Hepatocyte (in vitro differentiated cells): Measurements from ENCODE around the gene PTPRM. TPM values are rescaled to one million over a fixed set of nuclear protein-coding genes. Genes with fewer than 3 reads are reported as not detected.

Source experiments
- DNase-seq: peaks from one replicate; pipeline ENCODE4 v3.0.0-alpha.2; 2016; ENCODE audit warnings: low spot score
- H2AFZ ChIP-seq: fragments of 200-600 bp; sonication (generic); 2 replicates; pipeline ENCODE4 v1.6.0; 2016; ENCODE audit warnings: antibody characterized with exemption, mild to moderate bottlenecking
- H3K27ac ChIP-seq: fragments of 200-600 bp; sonication (generic); 2 replicates; pipeline ENCODE4 v1.5.1; 2016; ENCODE audit warnings: mild to moderate bottlenecking
- H3K27me3 ChIP-seq: fragments of 200-600 bp; sonication (generic); 2 replicates; pipeline ENCODE4 v1.6.1; 2016
- H3K36me3 ChIP-seq: fragments of 200-600 bp; sonication (generic); replicated peaks from 2 replicates; pipeline ENCODE4 v1.5.1; 2016; ENCODE audit warnings: low read depth; ENCODE audit not compliant: insufficient read depth
- H3K4me1 ChIP-seq: fragments of 200-600 bp; sonication (generic); 2 replicates; pipeline ENCODE4 v1.5.1; 2016; ENCODE audit warnings: mild to moderate bottlenecking, moderate library complexity; ENCODE audit not compliant: insufficient read depth
- H3K4me2 ChIP-seq: fragments of 200-600 bp; sonication (generic); 2 replicates; pipeline ENCODE4 v1.6.0; 2016
- H3K4me3 ChIP-seq: fragments of 200-600 bp; sonication (generic); 2 replicates; pipeline ENCODE4 v1.5.1; 2016; ENCODE audit warnings: mild to moderate bottlenecking
- H3K79me2 ChIP-seq: fragments of 200-600 bp; sonication (generic); 2 replicates; pipeline ENCODE4 v1.6.0; 2017; ENCODE audit warnings: mild to moderate bottlenecking
- H3K9me2 ChIP-seq: fragments of 200-600 bp; sonication (generic); replicated peaks from 2 replicates; pipeline ENCODE4 v1.6.0; 2017; ENCODE audit warnings: mild to moderate bottlenecking; ENCODE audit not compliant: insufficient read depth
- H3K9me3 ChIP-seq: fragments of 200-600 bp; sonication (generic); 2 replicates; pipeline ENCODE4 v1.5.1; 2016; ENCODE audit warnings: low read depth, mild to moderate bottlenecking
- H4K20me1 ChIP-seq: fragments of 200-600 bp; sonication (generic); 2 replicates; pipeline ENCODE4 v1.6.0; 2016; ENCODE audit warnings: mild to moderate bottlenecking; ENCODE audit not compliant: insufficient read depth, poor library complexity, severe bottlenecking
- EZH2 ChIP-seq: fragments of 200-600 bp; sonication (generic); IDR thresholded peaks from 2 replicates; pipeline ENCODE4 v1.6.1; 2016; ENCODE audit warnings: antibody characterized with exemption, mild to moderate bottlenecking, borderline replicate concordance
- EZH2phosphoT487 ChIP-seq: fragments of 200-600 bp; sonication (generic); IDR thresholded peaks from one replicate; pipeline ENCODE4 v1.6.1; 2018; ENCODE audit warnings: antibody characterized with exemption, mild to moderate bottlenecking, low read depth, moderate library complexity; ENCODE audit not compliant: unreplicated experiment, severe bottlenecking
- WGBS: methylation state at CpG from one replicate; pipeline ENCODE4 v1.1.6; 2016; ENCODE audit warnings: low lambda C conversion rate; ENCODE audit errors: missing lambda C conversion rate; 5-methylcytosine and 5-hydroxymethylcytosine counted together
- polyA plus RNA-seq: library from polyadenylated mRNA; unstranded; fragments of >200 nt; fragmentation: Nextera tagmentation; extraction: Ambion mirVana; gene quantifications from 2 replicates; pipeline ENCODE4 v1.2.1, GENCODE V29; 2016
- total RNA-seq: library from RNA; depleted of rRNA; stranded (reverse); fragments of >200 nt; gene quantifications from 2 replicates; pipeline ENCODE4 v1.2.3, GENCODE V29; 2014
- TF ChIP-seq, protein P1 (sequence below): fragments of 200-600 bp; sonication (generic); IDR thresholded peaks from 2 replicates; pipeline ENCODE4 v1.5.1; 2016; ENCODE audit warnings: antibody characterized with exemption, mild to moderate bottlenecking; ENCODE audit not compliant: poor library complexity

PTPRM gene
- total and polyA plus RNA-seq, 2 experiments from 2014 or later: 26.1 to 47.4 TPM

DNA sequence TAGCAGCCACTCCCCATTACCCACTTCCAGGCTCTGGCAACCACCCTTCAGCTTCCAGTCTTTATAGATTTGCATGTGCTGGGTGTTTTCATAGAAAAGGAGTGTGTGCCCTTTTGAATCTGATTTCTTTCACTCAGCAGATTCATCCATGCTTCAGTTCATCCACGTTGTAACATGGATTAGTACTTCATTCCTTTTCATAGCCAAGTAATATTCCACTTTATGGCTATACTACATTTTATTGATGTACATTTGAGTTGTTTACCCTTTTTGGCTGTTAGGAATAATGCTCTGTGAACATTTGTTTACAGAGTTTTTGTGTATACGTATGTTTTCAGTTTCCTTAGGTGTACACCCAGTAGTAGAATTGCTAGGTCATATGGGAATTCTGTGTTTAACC lies 836.6 kb downstream of the PTPRM start:
- H3K27ac ChIP-seq: no peak overlapping the region
- H3K9me2 ChIP-seq: no peaks in the 10 kb centered on the region
- DNase-seq: no peak
- H3K36me3 ChIP-seq: no peaks in the 10 kb centered on the region
- no peak overlapping the region for H2AFZ ChIP-seq
- no peaks in the 10 kb centered on the region for H3K9me3 ChIP-seq
- 97% methylated on average over 2 of the region's 2 CpGs for WGBS
- no peaks in the 10 kb centered on the region for H3K27me3 ChIP-seq
- no peaks in the 10 kb centered on the region for H3K4me1 ChIP-seq
- H3K4me3 ChIP-seq: no peak overlapping the region
- H3K79me2 ChIP-seq: no peaks in the 10 kb centered on the region
- no peak overlapping the region for H3K4me2 ChIP-seq
- TF ChIP-seq EZH2phosphoT487 (no peak), EZH2 (no peak)
- TF ChIP-seq, protein P1, sequence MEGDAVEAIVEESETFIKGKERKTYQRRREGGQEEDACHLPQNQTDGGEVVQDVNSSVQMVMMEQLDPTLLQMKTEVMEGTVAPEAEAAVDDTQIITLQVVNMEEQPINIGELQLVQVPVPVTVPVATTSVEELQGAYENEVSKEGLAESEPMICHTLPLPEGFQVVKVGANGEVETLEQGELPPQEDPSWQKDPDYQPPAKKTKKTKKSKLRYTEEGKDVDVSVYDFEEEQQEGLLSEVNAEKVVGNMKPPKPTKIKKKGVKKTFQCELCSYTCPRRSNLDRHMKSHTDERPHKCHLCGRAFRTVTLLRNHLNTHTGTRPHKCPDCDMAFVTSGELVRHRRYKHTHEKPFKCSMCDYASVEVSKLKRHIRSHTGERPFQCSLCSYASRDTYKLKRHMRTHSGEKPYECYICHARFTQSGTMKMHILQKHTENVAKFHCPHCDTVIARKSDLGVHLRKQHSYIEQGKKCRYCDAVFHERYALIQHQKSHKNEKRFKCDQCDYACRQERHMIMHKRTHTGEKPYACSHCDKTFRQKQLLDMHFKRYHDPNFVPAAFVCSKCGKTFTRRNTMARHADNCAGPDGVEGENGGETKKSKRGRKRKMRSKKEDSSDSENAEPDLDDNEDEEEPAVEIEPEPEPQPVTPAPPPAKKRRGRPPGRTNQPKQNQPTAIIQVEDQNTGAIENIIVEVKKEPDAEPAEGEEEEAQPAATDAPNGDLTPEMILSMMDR: no peak
- H4K20me1 ChIP-seq: no peaks in the 10 kb centered on the region

GRCh38 chr18:8406186-8406867 lies 839.2 kb downstream of the PTPRM start:
- TF ChIP-seq, protein P1: no peak
- TF ChIP-seq EZH2phosphoT487 (no peak), EZH2 (no peak)
- Histone ChIP-seq H3K9me3 (peaks cover 6% of the 10 kb centered on the region), H3K27ac (no peak overlapping the region), H3K4me1 (no peaks in the 10 kb centered on the region), H3K9me2 (no peaks in the 10 kb centered on the region), H3K27me3 (no peaks in the 10 kb centered on the region), H3K36me3 (no peaks in the 10 kb centered on the region), H3K4me2 (no peak overlapping the region), H4K20me1 (no peaks in the 10 kb centered on the region), H3K4me3 (no peak overlapping the region), H2AFZ (no peak overlapping the region), H3K79me2 (no peaks in the 10 kb centered on the region)
- DNase-seq: no peak
- WGBS: 87% methylated on average over 10 of the region's 10 CpGs

DNA sequence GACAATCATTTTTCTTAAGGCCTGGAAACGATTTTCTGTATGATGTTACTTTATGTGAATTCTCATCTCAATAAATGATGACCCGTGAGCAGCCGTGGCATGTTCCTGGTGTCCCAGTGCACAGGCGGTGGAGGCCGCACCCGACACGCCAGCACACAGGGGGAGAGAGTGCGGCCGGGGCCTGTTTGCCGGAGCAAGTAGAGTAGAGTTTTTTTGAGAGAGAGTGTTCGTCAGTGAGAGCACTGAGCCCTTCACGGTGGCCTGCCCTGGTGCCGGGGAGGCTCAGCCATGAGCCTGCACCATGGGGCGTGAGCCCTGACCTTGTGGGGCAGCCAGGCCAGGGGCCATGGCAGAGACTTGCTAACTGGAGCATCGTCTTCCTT lies 839.7 kb downstream of the PTPRM start:
- H3K9me2 ChIP-seq: no peaks in the 10 kb centered on the region
- H3K36me3 ChIP-seq: no peaks in the 10 kb centered on the region
- WGBS: 93% methylated on average over 15 of the region's 15 CpGs
- peaks cover 6% of the 10 kb centered on the region for H3K9me3 ChIP-seq
- H3K4me3 ChIP-seq: no peak overlapping the region
- H3K4me2 ChIP-seq: no peak overlapping the region
- H4K20me1 ChIP-seq: no peaks in the 10 kb centered on the region
- no peaks in the 10 kb centered on the region for H3K79me2 ChIP-seq
- TF ChIP-seq, protein P1: no peak
- TF ChIP-seq EZH2phosphoT487 (no peak), EZH2 (no peak)
- DNase-seq: no peak
- no peaks in the 10 kb centered on the region for H3K27me3 ChIP-seq
- no peak overlapping the region for H3K27ac ChIP-seq
- no peak overlapping the region for H2AFZ ChIP-seq
- no peaks in the 10 kb centered on the region for H3K4me1 ChIP-seq
